Spleen (tissue), 11 donors: Measurements from ENCODE around the gene ALPK3. TPM values are rescaled to one million over a fixed set of nuclear protein-coding genes. Genes with fewer than 3 reads are reported as not detected.

Experiments used
- DNase-seq: peaks from one replicate; pipeline ENCODE4 v3.0.0-alpha.2; 2020
- H3K27ac ChIP-seq, 8 donors: fragments of 200-600 bp; sonication (generic) in 7 of 8; 1 replicate in 4 of 8; 2 replicates in 4 of 8; pipeline versions ENCODE4 v1.5.0 to v1.8.0; 2016 to 2021; ENCODE audit warnings: inconsistent platforms in 4 of 8, mild to moderate bottlenecking in 4 of 8, moderate library complexity in 1 of 8
- H3K27me3 ChIP-seq, 7 donors: fragments of 200-600 bp; sonication (generic) in 6 of 7; replicated peaks in 1 of 7; 1 replicate in 4 of 7; 2 replicates in 3 of 7; pipeline versions ENCODE4 v1.5.0 to v1.8.0; 2016 to 2021; ENCODE audit warnings: inconsistent platforms in 3 of 7, mild to moderate bottlenecking in 1 of 7
- H3K36me3 ChIP-seq, 6 donors: fragments of 200-600 bp; sonication (generic) in 5 of 6; 1 replicate in 4 of 6; 2 replicates in 2 of 6; pipeline versions ENCODE4 v1.5.0 to v1.8.0; 2016 to 2021; ENCODE audit warnings: inconsistent platforms in 2 of 6
- H3K4me1 ChIP-seq, 6 donors: fragments of 200-600 bp; sonication (generic) in 5 of 6; 1 replicate in 3 of 6; 2 replicates in 3 of 6; pipeline versions ENCODE4 v1.5.0 to v1.8.0; 2016 to 2021; ENCODE audit warnings: inconsistent platforms in 3 of 6
- H3K4me3 ChIP-seq, 8 donors: fragments of 200-600 bp; sonication (generic) in 7 of 8; 1 replicate in 4 of 8; 2 replicates in 4 of 8; pipeline versions ENCODE4 v1.5.0 to v1.8.0; 2016 to 2021; ENCODE audit warnings: inconsistent platforms in 4 of 8, mild to moderate bottlenecking in 4 of 8, moderate library complexity in 2 of 8
- H3K9me3 ChIP-seq, 8 donors: fragments of 200-600 bp; sonication (generic) in 7 of 8; 1 replicate in 4 of 8; 2 replicates in 4 of 8; pipeline versions ENCODE4 v1.5.0 to v1.8.0; 2016 to 2021; ENCODE audit warnings: inconsistent platforms in 4 of 8
- POLR2A ChIP-seq, 3 donors: fragments of 450-650 bp; IDR thresholded peaks; one replicate each; pipeline ENCODE4 v1.5.1; 2017; ENCODE audit warnings: antibody characterized with exemption in 3 of 3, mild to moderate bottlenecking in 1 of 3
- POLR2AphosphoS5 ChIP-seq, 3 donors: sonication (generic); formaldehyde crosslinking; IDR thresholded peaks; one replicate each; pipeline ENCODE4 v1.5.1; 2017; ENCODE audit warnings: antibody characterized with exemption in 3 of 3
- WGBS, 5 donors: extraction: QIAGEN DNeasy Blood & Tissue Kit in 3 of 5; methylation state at CpG; one replicate each; pipeline versions ENCODE4 v1.1.5 to v1.1.7; 2013 to 2018; 5-methylcytosine and 5-hydroxymethylcytosine counted together
- intact Hi-C: fragments of 100-400 bp; cut with DNase I; formaldehyde crosslinking; loops from one replicate; pipeline ENCODE4 v1.15.0; 2023; ENCODE audit warnings: low total_unique reads
- polyA plus RNA-seq, 3 donors: library from polyadenylated mRNA; stranded (reverse); fragments of 200-250 nt; gene quantifications; one replicate each; pipeline ENCODE4 v1.2.1, GENCODE V29; 2013
- total RNA-seq, 7 donors: library from RNA; depleted of rRNA in 3 of 7; stranded (reverse); fragments of >200 nt in 3 of 7; fragmentation: NEBNext Ultra II Directional in 4 of 7; extraction: Animal tissue kit (Norgen Biotek cat#: 25700) in 4 of 7; gene quantifications; one replicate each; pipeline versions ENCODE4 v1.1.0 to v1.2.1, GENCODE V29; 2016 to 2021
- TF ChIP-seq, protein P1 (sequence below), 11 experiments: fragments of 200-600 bp in 7 of 11; fragments of 450-650 bp in 4 of 11; sonication (generic) in 4 of 11; IDR thresholded peaks in 8 of 11; conservative IDR thresholded peaks in 3 of 11; 1 replicate in 7 of 11; 2 replicates in 4 of 11; pipeline versions ENCODE4 v1.4.0 to v1.8.0; 2016 to 2021; ENCODE audit warnings: antibody characterized with exemption in 11 of 11, inconsistent platforms in 4 of 11, mild to moderate bottlenecking in 1 of 11
- donor health status: healthy with polysubstance abuse.
- donor health status: DM: no; HTN: no; CAD: no; lungs with moderate emphysema.
- donor health status: DM: no; HTN: no; CAD: no.
- donor health status: Bipolar disorder and iron deficiency.
- donor health status: healthy.
- donor health status: DM: no; HTN: no; CAD: no.
- donor health status: DM: yes; HTN: yes; CAD: no.

The ALPK3 gene
- total and polyA plus RNA-seq, 10 donors = 0.13 to 1.1 (median 0.73) TPM

DNA sequence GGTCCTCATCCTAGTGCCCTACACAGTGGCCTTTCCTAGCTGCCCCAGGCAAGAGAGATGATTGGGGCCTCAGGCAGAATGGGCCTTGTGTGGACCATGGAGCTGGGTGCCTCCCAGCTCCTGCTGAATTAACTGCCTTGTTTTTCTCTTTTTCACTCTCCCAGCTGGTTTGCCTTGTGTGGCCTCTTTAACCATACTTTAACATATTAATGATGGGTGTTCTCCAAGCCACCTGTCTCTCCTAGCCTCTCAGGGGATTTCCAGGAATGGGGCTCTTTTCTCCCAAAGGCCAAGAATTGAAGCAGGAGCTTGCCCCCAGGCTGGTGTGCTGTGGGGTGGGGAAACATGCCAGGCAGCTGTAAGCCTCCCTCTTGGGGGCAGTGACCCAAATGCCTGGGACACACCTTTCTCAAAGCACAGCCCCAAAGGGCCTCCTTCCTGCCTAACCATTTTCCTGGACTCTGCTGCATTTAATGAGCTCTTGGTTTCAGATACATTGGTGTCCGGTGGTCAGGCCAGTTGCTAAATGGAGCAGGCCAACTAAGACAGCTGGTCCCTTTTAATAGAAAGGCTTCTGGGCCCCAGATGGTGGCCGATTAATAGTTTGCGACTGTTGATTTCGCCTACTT is 5.6 kb downstream of the ALPK3 start:
- H3K27ac ChIP-seq = peak overlapping the region in 2 of 8 donors; percentile 48
- no peak for DNase-seq
- TF ChIP-seq, protein P1, sequence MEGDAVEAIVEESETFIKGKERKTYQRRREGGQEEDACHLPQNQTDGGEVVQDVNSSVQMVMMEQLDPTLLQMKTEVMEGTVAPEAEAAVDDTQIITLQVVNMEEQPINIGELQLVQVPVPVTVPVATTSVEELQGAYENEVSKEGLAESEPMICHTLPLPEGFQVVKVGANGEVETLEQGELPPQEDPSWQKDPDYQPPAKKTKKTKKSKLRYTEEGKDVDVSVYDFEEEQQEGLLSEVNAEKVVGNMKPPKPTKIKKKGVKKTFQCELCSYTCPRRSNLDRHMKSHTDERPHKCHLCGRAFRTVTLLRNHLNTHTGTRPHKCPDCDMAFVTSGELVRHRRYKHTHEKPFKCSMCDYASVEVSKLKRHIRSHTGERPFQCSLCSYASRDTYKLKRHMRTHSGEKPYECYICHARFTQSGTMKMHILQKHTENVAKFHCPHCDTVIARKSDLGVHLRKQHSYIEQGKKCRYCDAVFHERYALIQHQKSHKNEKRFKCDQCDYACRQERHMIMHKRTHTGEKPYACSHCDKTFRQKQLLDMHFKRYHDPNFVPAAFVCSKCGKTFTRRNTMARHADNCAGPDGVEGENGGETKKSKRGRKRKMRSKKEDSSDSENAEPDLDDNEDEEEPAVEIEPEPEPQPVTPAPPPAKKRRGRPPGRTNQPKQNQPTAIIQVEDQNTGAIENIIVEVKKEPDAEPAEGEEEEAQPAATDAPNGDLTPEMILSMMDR (IDR thresholded peaks at IDR 0.05 in 8 of 11, conservative IDR thresholded peaks at IDR 0.05 in 3 of 11) = no peak
- no peak for TF ChIP-seq POLR2AphosphoS5 (IDR thresholded peaks at IDR 0.05)
- no peak for TF ChIP-seq POLR2A (IDR thresholded peaks at IDR 0.05)
- no peak overlapping the region for H3K4me3 ChIP-seq
- intact Hi-C loops = no loop called here
- no peaks in the 10 kb centered on the region for H3K36me3 ChIP-seq
- H3K4me1 ChIP-seq = peaks cover 0 to 36% (median 13%) of the 10 kb centered on the region in 6 donors
- 69 to 93% (median 84%) methylated on average over 4 of the region's 4 CpGs for WGBS, 5 donors
- no peaks in the 10 kb centered on the region for H3K9me3 ChIP-seq
- peaks cover 0 to 3% (median 0%) of the 10 kb centered on the region in 7 donors for H3K27me3 ChIP-seq

DNA sequence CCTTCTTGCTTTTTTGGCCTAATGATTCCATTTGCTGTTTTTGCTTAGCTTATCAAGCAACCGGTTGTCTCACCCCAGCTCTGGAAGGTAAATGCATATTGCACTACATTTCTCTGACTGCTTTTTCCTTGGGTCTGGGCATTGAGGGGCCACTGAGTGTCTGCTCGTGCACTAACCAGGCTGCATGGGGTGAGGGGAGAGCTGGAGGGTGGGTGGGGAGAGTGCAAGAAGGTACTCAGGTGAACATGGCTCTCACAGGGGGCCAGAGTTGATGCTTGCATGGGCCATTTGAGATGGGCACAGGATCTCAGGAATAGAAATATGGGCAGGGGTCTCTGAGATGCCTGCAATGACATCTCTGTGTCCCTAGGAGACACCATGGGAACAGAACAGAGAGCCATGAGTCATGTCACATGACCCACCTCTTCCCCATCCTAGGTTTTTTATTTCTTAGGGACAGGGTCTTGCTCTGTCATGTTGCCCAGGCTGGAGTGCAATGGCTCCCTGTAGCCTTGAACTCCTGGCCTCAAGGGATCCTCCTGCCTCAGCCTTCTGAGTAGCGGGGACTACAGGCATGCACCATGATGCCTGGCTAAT is 6.2 kb downstream of the ALPK3 start:
- intact Hi-C loops = no loop called here
- H3K4me3 ChIP-seq = no peak overlapping the region
- DNase-seq = peak; percentile 34
- H3K27me3 ChIP-seq = no peaks in the 10 kb centered on the region
- no peaks in the 10 kb centered on the region for H3K36me3 ChIP-seq
- H3K27ac ChIP-seq = peak overlapping the region in 1 of 8 donors; percentile 16
- peaks cover 0 to 30% (median 8%) of the 10 kb centered on the region in 6 donors for H3K4me1 ChIP-seq
- no peaks in the 10 kb centered on the region for H3K9me3 ChIP-seq
- TF ChIP-seq POLR2AphosphoS5 (IDR thresholded peaks at IDR 0.05) (no peak), POLR2A (IDR thresholded peaks at IDR 0.05) (no peak)
- TF ChIP-seq, protein P1 (IDR thresholded peaks at IDR 0.05 in 8 of 11, conservative IDR thresholded peaks at IDR 0.05 in 3 of 11) = no peak
- 87 to 96% (median 89%) methylated on average over 3 of the region's 3 CpGs for WGBS, 5 donors

DNA sequence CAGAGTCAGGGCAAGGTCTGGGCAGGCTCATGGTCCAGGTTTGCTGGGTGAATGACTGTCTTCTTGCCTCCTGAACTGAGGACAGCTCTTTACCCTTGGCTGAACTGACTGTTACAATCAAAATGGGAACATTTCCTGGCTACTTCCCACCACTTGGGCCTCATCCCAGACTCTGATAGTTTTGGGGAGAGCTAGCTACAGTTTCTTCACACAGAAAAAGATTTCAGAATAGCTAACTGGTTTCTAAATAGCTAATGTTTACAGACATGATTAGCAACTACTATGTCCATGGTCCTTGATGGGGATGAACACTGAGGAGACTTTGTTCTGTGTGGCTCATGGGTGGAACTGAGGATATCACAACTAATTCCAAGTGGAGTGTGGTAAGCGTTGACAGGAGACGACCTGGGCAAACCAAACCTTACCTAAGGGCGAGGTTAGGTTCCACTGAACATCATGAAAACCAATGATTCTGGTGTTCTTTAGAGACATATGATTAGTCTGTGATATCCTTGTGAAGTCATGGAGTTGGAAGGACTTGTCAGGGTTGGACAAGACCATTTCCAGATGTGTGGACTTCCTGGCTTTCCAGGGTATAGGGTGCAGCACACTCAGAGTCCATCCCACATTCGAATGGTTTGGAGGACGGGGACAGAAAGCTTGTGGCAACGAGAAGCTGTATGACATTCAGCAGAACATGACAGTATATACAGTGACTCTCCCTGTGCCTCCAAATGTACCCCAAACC is 7.3 kb downstream of the ALPK3 start:
- H3K4me1 ChIP-seq = peaks cover 0 to 19% (median under 1%) of the 10 kb centered on the region in 6 donors
- WGBS, 5 donors = 84 to 94% (median 91%) methylated on average over 6 of the region's 6 CpGs
- TF ChIP-seq POLR2AphosphoS5 (IDR thresholded peaks at IDR 0.05) = no peak
- TF ChIP-seq POLR2A (IDR thresholded peaks at IDR 0.05) = no peak
- TF ChIP-seq, protein P1 (IDR thresholded peaks at IDR 0.05 in 8 of 11, conservative IDR thresholded peaks at IDR 0.05 in 3 of 11) = no peak
- intact Hi-C loops = no loop called here
- DNase-seq = no peak
- no peaks in the 10 kb centered on the region for H3K9me3 ChIP-seq
- H3K27me3 ChIP-seq = no peaks in the 10 kb centered on the region
- H3K36me3 ChIP-seq = no peaks in the 10 kb centered on the region
- H3K4me3 ChIP-seq = no peak overlapping the region
- H3K27ac ChIP-seq = peak overlapping the region in 2 of 8 donors; percentile 16 to 33

DNA sequence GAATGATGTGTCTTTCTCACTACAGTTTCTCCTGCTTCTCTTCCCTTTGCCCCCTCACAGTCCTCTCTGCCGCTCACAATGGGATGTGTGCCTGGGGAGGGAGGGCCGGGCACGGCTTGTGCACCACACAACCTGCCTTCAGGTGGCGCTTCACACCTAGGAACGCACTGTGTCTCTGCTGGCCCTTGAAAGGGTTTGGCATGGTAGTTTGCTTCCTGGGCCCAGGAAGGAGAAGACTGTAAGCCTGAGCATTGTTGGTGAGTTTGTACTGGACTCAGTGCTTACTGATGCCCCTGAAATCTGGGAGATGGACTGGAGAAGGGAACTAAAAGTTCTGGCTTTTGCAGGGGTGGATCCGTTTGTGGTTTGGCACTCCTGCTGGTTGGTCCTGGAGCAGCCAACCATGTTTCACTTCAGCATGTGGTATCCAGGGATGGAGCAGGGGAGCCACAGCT is 9.2 kb downstream of the ALPK3 start:
- intact Hi-C loops = no loop called here
- Histone ChIP-seq H3K4me1 (peaks cover 0 to 9% (median 0%) of the 10 kb centered on the region in 6 donors), H3K4me3 (no peak overlapping the region), H3K36me3 (no peaks in the 10 kb centered on the region), H3K9me3 (no peaks in the 10 kb centered on the region), H3K27me3 (no peaks in the 10 kb centered on the region), H3K27ac (no peak overlapping the region)
- 75 to 87% (median 83%) methylated on average over 6 of the region's 6 CpGs for WGBS, 5 donors
- TF ChIP-seq, protein P1 (IDR thresholded peaks at IDR 0.05 in 8 of 11, conservative IDR thresholded peaks at IDR 0.05 in 3 of 11) = no peak
- no peak for TF ChIP-seq POLR2AphosphoS5 (IDR thresholded peaks at IDR 0.05)
- TF ChIP-seq POLR2A (IDR thresholded peaks at IDR 0.05) = no peak
- no peak for DNase-seq
